HFFc6 (cell line): ENCODE results near the gene ACCS. TPM values are rescaled to one million over a fixed set of nuclear protein-coding genes. Genes with fewer than 3 reads are reported as not detected.

Source experiments
- DNase-seq: peaks from one replicate; pipeline ENCODE4 v3.0.0-alpha.2; 2018
- H3K27ac Mint-ChIP-seq: 2 replicates; pipeline ENCODE4 v1.8.0; 2020; ENCODE audit warnings: mild to moderate bottlenecking, mixed read lengths
- H3K27me3 Mint-ChIP-seq: 2 replicates; pipeline ENCODE4 v1.8.0; 2021; ENCODE audit warnings: mild to moderate bottlenecking, moderate library complexity, mixed read lengths; ENCODE audit not compliant: insufficient read depth
- H3K36me3 Mint-ChIP-seq: 2 replicates; pipeline ENCODE4 v1.8.0; 2021; ENCODE audit warnings: low read depth, mixed read lengths
- H3K4me1 Mint-ChIP-seq: 2 replicates; pipeline ENCODE4 v1.8.0; 2020; ENCODE audit warnings: low read depth, mixed read lengths
- H3K4me3 Mint-ChIP-seq: 2 replicates; pipeline ENCODE4 v1.8.0; 2020; ENCODE audit warnings: mild to moderate bottlenecking, moderate library complexity, mixed read lengths
- H3K9me3 Mint-ChIP-seq: 2 replicates; pipeline ENCODE4 v1.8.0; 2020; ENCODE audit warnings: mild to moderate bottlenecking, mixed read lengths
- CTCF ChIP-seq: fragments of 200-600 bp; sonication (generic); IDR thresholded peaks from 2 replicates; pipeline ENCODE4 v1.5.0; 2021; ENCODE audit warnings: antibody characterized with exemption, mild to moderate bottlenecking
- total RNA-seq, 6 experiments: library from RNA; stranded (reverse); fragmentation: NEBNext Ultra II Directional; extraction: Animal tissue kit (Norgen Biotek cat#: 25700); gene quantifications; 2 replicates in 1 of 6; 3 replicates in 5 of 6; pipeline ENCODE4 v1.2.3, GENCODE V29; 2021

ACCS gene
- total RNA-seq, 6 experiments from 2014 or later: 3.9 to 5.4 (median 4.8) TPM

- no peak overlapping the region for H3K27ac Mint-ChIP-seq
- peaks cover 45% of the 10 kb centered on the region for H3K4me1 Mint-ChIP-seq
- no peaks in the 10 kb centered on the region for H3K9me3 Mint-ChIP-seq
- TF ChIP-seq CTCF: no peak
- H3K4me3 Mint-ChIP-seq: no peak overlapping the region
- H3K27me3 Mint-ChIP-seq: peaks cover 12% of the 10 kb centered on the region
- H3K36me3 Mint-ChIP-seq: no peaks in the 10 kb centered on the region
- no peak for DNase-seq
These were observed 32.6 kb upstream of the ACCS start for GRCh38 chr11:44033411-44033850.

- H3K27ac Mint-ChIP-seq: no peak overlapping the region
- H3K9me3 Mint-ChIP-seq: no peaks in the 10 kb centered on the region
- H3K4me3 Mint-ChIP-seq: no peak overlapping the region
- peaks cover 40% of the 10 kb centered on the region for H3K4me1 Mint-ChIP-seq
- no peak for TF ChIP-seq CTCF
- peaks cover 12% of the 10 kb centered on the region for H3K27me3 Mint-ChIP-seq
- DNase-seq: no peak
- no peaks in the 10 kb centered on the region for H3K36me3 Mint-ChIP-seq
These were observed 32.2 kb upstream of the ACCS start for GRCh38 chr11:44033856-44034255.

GRCh38 chr11:44034639-44035038 is 31.4 kb upstream of the ACCS start:
- Mint-ChIP-seq H3K9me3 (no peaks in the 10 kb centered on the region), H3K27me3 (peaks cover 12% of the 10 kb centered on the region), H3K4me1 (peaks cover 35% of the 10 kb centered on the region), H3K4me3 (no peak overlapping the region), H3K36me3 (no peaks in the 10 kb centered on the region), H3K27ac (no peak overlapping the region)
- no peak for TF ChIP-seq CTCF
- DNase-seq: no peak

GRCh38 chr11:44036811-44037657 is 29.0 kb upstream of the ACCS start:
- peaks cover 12% of the 10 kb centered on the region for H3K27me3 Mint-ChIP-seq
- peaks cover 12% of the 10 kb centered on the region for H3K4me1 Mint-ChIP-seq
- H3K27ac Mint-ChIP-seq: no peak overlapping the region
- peak; percentile 81 for DNase-seq
- H3K36me3 Mint-ChIP-seq: no peaks in the 10 kb centered on the region
- TF ChIP-seq CTCF: peak; percentile 89
- no peaks in the 10 kb centered on the region for H3K9me3 Mint-ChIP-seq
- H3K4me3 Mint-ChIP-seq: no peak overlapping the region

- H3K4me3 Mint-ChIP-seq: no peak overlapping the region
- peak; percentile 8; the same call in 1 of the 2 replicates for TF ChIP-seq CTCF
- no peak overlapping the region for H3K27ac Mint-ChIP-seq
- H3K36me3 Mint-ChIP-seq: no peaks in the 10 kb centered on the region
- H3K27me3 Mint-ChIP-seq: peaks cover 12% of the 10 kb centered on the region
- DNase-seq: no peak
- peaks cover 6% of the 10 kb centered on the region for H3K4me1 Mint-ChIP-seq
- no peaks in the 10 kb centered on the region for H3K9me3 Mint-ChIP-seq
These were observed 28.4 kb upstream of the ACCS start for GRCh38 chr11:44037658-44037998.
